ENCODE measurements around the gene SOX12. TPM values are rescaled to one million over a fixed set of nuclear protein-coding genes. Genes with fewer than 3 reads are reported as not detected.

SOX12 gene
- polyA plus RNA-seq, 1 donor (not counting 4 experiments of a cell fraction or from before 2014, with no cell fraction given) = 1.9 TPM

DNA sequence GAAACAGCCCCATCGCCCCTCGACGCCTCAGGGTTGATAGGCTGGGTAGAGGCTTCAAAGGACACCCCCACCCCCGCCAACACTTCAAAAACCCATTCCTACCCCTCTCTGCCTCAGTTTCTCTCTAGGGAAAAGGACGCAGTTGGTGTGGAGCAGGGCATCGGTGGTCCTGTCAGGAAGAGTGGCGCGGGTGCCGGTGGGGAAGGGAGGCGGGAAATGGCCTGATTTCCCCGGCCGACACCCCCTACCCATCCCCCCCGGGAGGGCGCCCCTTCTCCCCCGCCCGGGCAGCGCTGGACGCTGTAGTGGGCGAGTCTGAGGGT, 21.9 kb downstream of the SOX12 start:
- H3K4me3 ChIP-seq (ENCODE audit: control insufficient read depth in 2 of 3, extremely low read depth in 1 of 3, insufficient read depth in 2 of 3, low read depth in 1 of 3, low read length in 3 of 3) = peak overlapping the region; percentile 67 to 79 (median 76)
- no peaks in the 10 kb centered on the region for H4K20me1 ChIP-seq (ENCODE audit: control insufficient read depth, extremely low read depth, insufficient read depth, low read length)
- H3K9ac ChIP-seq (ENCODE audit: control insufficient read depth, extremely low read depth, insufficient read depth, low read length) = peak overlapping the region; percentile 72
- no peaks in the 10 kb centered on the region for H3K36me3 ChIP-seq (ENCODE audit: control insufficient read depth in 2 of 2, extremely low read depth in 1 of 2, insufficient read depth in 2 of 2, low read length in 2 of 2)
- dilution Hi-C loops (cut with MboI; ENCODE audit: extremely low pct_ligation_motif_present, low sequenced_read_pairs) = no loop called here
- no peaks in the 10 kb centered on the region for H3K9me1 ChIP-seq (ENCODE audit: control insufficient read depth, extremely low read depth, insufficient read depth, low read length)
- FAIRE-seq (no peak), DNase-seq (ENCODE audit: low read depth, low spot score) (no peak)
- H3K27ac ChIP-seq (ENCODE audit: control insufficient read depth, insufficient read depth, low read length) = no peak overlapping the region
- H3K27me3 ChIP-seq (ENCODE audit: control insufficient read depth, extremely low read depth, insufficient read depth, low read length) = no peaks in the 10 kb centered on the region
- peaks cover 4% of the 10 kb centered on the region for H3K9me3 ChIP-seq (ENCODE audit: control insufficient read depth, low read depth, low read length)
- peak overlapping the region; percentile 90 for H3K4me2 ChIP-seq (ENCODE audit: control insufficient read depth, extremely low read depth, insufficient read depth, low read depth, low read length)
- no peaks in the 10 kb centered on the region for H3K79me2 ChIP-seq (ENCODE audit: control insufficient read depth, insufficient read depth, low read length)
- no peaks in the 10 kb centered on the region for H3K4me1 ChIP-seq (ENCODE audit: control insufficient read depth, extremely low read depth, insufficient read depth, low read length)
- no peak for TF ChIP-seq EZH2 (IDR thresholded peaks at IDR 0.05; ENCODE audit: low read length)
- TF ChIP-seq, protein P1, sequence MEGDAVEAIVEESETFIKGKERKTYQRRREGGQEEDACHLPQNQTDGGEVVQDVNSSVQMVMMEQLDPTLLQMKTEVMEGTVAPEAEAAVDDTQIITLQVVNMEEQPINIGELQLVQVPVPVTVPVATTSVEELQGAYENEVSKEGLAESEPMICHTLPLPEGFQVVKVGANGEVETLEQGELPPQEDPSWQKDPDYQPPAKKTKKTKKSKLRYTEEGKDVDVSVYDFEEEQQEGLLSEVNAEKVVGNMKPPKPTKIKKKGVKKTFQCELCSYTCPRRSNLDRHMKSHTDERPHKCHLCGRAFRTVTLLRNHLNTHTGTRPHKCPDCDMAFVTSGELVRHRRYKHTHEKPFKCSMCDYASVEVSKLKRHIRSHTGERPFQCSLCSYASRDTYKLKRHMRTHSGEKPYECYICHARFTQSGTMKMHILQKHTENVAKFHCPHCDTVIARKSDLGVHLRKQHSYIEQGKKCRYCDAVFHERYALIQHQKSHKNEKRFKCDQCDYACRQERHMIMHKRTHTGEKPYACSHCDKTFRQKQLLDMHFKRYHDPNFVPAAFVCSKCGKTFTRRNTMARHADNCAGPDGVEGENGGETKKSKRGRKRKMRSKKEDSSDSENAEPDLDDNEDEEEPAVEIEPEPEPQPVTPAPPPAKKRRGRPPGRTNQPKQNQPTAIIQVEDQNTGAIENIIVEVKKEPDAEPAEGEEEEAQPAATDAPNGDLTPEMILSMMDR (optimal IDR thresholded peaks at IDR 0.05 in 1 of 3, IDR thresholded peaks at IDR 0.05 in 1 of 3, conservative IDR thresholded peaks at IDR 0.05 in 1 of 3; ENCODE audit: extremely low read depth in 1 of 3, insufficient read depth in 2 of 3, low read length in 3 of 3) = no peak
- H2AFZ ChIP-seq (ENCODE audit: control insufficient read depth, low read length) = peak overlapping the region; percentile 95

DNA sequence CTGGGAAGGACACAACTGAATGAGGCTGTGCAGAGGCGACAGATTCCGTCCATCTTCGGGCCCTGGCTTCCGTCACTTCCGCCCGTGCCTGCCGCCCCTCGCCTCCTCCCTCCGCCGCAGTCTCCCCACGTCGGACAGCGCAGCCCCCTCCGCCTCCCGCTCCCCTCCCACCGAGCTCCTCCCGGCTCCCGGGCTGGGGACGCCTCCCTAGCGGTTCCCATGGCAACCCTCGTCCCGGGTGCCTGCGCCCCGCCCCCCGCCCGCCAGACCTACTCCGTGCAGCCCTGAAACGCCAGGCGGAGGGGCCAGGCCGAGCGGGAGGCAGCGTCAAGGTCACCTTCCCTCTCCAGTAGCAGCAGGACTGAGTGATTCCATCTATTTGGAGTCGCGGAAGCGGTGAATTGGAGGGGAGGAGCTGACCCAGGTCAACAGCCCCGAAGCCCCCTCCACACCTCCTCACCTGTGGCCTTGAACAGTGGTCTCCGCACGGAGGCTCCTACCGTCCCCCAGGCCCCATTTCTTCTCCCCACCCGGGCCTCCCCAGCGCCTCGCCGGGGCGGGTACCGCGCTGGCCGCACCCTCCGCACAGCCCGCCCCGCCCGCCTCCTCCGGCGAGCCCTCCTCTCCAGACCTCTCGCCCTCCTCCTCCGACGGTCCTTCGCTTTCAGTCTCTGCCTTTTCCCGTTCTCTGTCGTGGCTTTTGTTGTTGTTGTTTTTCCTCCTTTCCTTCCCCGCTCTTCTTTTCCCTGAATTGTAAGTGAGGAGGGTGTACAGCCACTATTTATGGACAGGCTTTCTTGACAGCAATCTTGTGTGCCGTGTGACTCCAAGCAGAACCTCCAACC, 22.5 kb downstream of the SOX12 start:
- DNase-seq (ENCODE audit: low read depth, low spot score) (no peak), FAIRE-seq (no peak)
- H3K9me1 ChIP-seq (ENCODE audit: control insufficient read depth, extremely low read depth, insufficient read depth, low read length) = no peaks in the 10 kb centered on the region
- H3K4me3 ChIP-seq (ENCODE audit: control insufficient read depth in 2 of 3, extremely low read depth in 1 of 3, insufficient read depth in 2 of 3, low read depth in 1 of 3, low read length in 3 of 3) = peak overlapping the region; percentile 67 to 79 (median 76)
- peak overlapping the region; percentile 95 for H2AFZ ChIP-seq (ENCODE audit: control insufficient read depth, low read length)
- dilution Hi-C loops (cut with MboI; ENCODE audit: extremely low pct_ligation_motif_present, low sequenced_read_pairs) = no loop called here
- H4K20me1 ChIP-seq (ENCODE audit: control insufficient read depth, extremely low read depth, insufficient read depth, low read length) = no peaks in the 10 kb centered on the region
- peak overlapping the region; percentile 72 for H3K9ac ChIP-seq (ENCODE audit: control insufficient read depth, extremely low read depth, insufficient read depth, low read length)
- H3K79me2 ChIP-seq (ENCODE audit: control insufficient read depth, insufficient read depth, low read length) = no peaks in the 10 kb centered on the region
- no peaks in the 10 kb centered on the region for H3K36me3 ChIP-seq (ENCODE audit: control insufficient read depth in 2 of 2, extremely low read depth in 1 of 2, insufficient read depth in 2 of 2, low read length in 2 of 2)
- peak overlapping the region; percentile 90 for H3K4me2 ChIP-seq (ENCODE audit: control insufficient read depth, extremely low read depth, insufficient read depth, low read depth, low read length)
- peaks cover 2% of the 10 kb centered on the region for H3K9me3 ChIP-seq (ENCODE audit: control insufficient read depth, low read depth, low read length)
- no peaks in the 10 kb centered on the region for H3K4me1 ChIP-seq (ENCODE audit: control insufficient read depth, extremely low read depth, insufficient read depth, low read length)
- no peaks in the 10 kb centered on the region for H3K27me3 ChIP-seq (ENCODE audit: control insufficient read depth, extremely low read depth, insufficient read depth, low read length)
- no peak for TF ChIP-seq EZH2 (IDR thresholded peaks at IDR 0.05; ENCODE audit: low read length)
- TF ChIP-seq, protein P1 (optimal IDR thresholded peaks at IDR 0.05 in 1 of 3, IDR thresholded peaks at IDR 0.05 in 1 of 3, conservative IDR thresholded peaks at IDR 0.05 in 1 of 3; ENCODE audit: extremely low read depth in 1 of 3, insufficient read depth in 2 of 3, low read length in 3 of 3) = no peak
- H3K27ac ChIP-seq (ENCODE audit: control insufficient read depth, insufficient read depth, low read length) = peak overlapping the region; percentile 69
